Activated CD4-positive, alpha-beta memory T cell treated with anti-CD3 and anti-CD28 coated beads for 36 hours (primary cell): ENCODE results near the gene SLC38A2. TPM values are rescaled to one million over a fixed set of nuclear protein-coding genes. Genes with fewer than 3 reads are reported as not detected.

Experiments
- CTCF ChIA-PET: fragments of 350-600 bp; sonication (Branson Sonifier 250); formaldehyde crosslinking; loops from one replicate; lab custom pipeline; 2021; ENCODE audit warnings: antibody characterized with exemption, inconsistent platforms; lab: Charles Lee
- POLR2A ChIA-PET: fragments of 350-600 bp; sonication (Branson Sonifier 250); formaldehyde crosslinking; loops from one replicate; lab custom pipeline; 2021; ENCODE audit warnings: antibody characterized with exemption; lab: Charles Lee
- DNase-seq: peaks from one replicate; pipeline ENCODE4 v3.0.0-alpha.2; 2020
- H3K27ac Mint-ChIP-seq: one replicate; pipeline ENCODE4 v1.8.0; 2021; ENCODE audit warnings: mixed read lengths
- H3K27me3 Mint-ChIP-seq: one replicate; pipeline ENCODE4 v1.8.0; 2021; ENCODE audit warnings: mixed read lengths
- H3K36me3 Mint-ChIP-seq: one replicate; pipeline ENCODE4 v1.8.0; 2021; ENCODE audit warnings: mixed read lengths
- H3K4me1 Mint-ChIP-seq: one replicate; pipeline ENCODE4 v1.8.0; 2021; ENCODE audit warnings: low read depth, mixed read lengths
- H3K4me3 Mint-ChIP-seq: one replicate; pipeline ENCODE4 v1.8.0; 2021; ENCODE audit warnings: mild to moderate bottlenecking, mixed read lengths
- H3K9me3 Mint-ChIP-seq: one replicate; pipeline ENCODE4 v1.8.0; 2021; ENCODE audit warnings: mixed read lengths
- intact Hi-C: fragments of 100-400 bp; cut with micrococcal nuclease; formaldehyde crosslinking; loops from one replicate; pipeline ENCODE4 v1.15.1; 2023
- total RNA-seq, 2 experiments: library from RNA; stranded (reverse); gene quantifications; one replicate each; pipeline ENCODE4 v1.2.3, GENCODE V29; 2021

Gene SLC38A2
- total RNA-seq, 2 experiments from 2014 or later, result 173 to 187 TPM

- intact Hi-C loops, result no loop called here
- peaks cover 39% of the 10 kb centered on the region for H3K4me1 Mint-ChIP-seq
- H3K27ac Mint-ChIP-seq, result no peak overlapping the region
- no peak for DNase-seq
- H3K4me3 Mint-ChIP-seq, result no peak overlapping the region
- ChIA-PET POLR2A (interaction anchor here (1.5 to 3.1 kb wide), 2 partner anchors 9 to 13 kb away, joined by 8 to 13 read pairs; no protein-coding TSS in a partner anchor), CTCF (no interaction called here)
- H3K9me3 Mint-ChIP-seq, result no peaks in the 10 kb centered on the region
- H3K27me3 Mint-ChIP-seq, result no peaks in the 10 kb centered on the region
- peaks cover 42% of the 10 kb centered on the region for H3K36me3 Mint-ChIP-seq
Measured at GRCh38 chr12:46358325-46358700, 14.3 kb downstream of the SLC38A2 start.

- Mint-ChIP-seq H3K27me3 (no peaks in the 10 kb centered on the region), H3K27ac (no peak overlapping the region), H3K4me3 (no peak overlapping the region), H3K36me3 (peaks cover 35% of the 10 kb centered on the region), H3K9me3 (no peaks in the 10 kb centered on the region), H3K4me1 (peaks cover 32% of the 10 kb centered on the region)
- no peak for DNase-seq
- ChIA-PET CTCF (interaction anchor here (0.9 to 2.5 kb wide), 3 partner anchors 232 to 626 kb away, joined by 3 to 8 read pairs (median 3); no protein-coding TSS in a partner anchor), POLR2A (interaction anchor here (1.2 to 3.1 kb wide), 2 partner anchors 8 to 13 kb away, joined by 11 to 13 read pairs; no protein-coding TSS in a partner anchor)
- intact Hi-C loops, result no loop called here
Measured at GRCh38 chr12:46357438-46358324, 14.9 kb downstream of the SLC38A2 start.

GRCh38 chr12:46356655-46357437 is 15.7 kb downstream of the SLC38A2 start:
- no peak for DNase-seq

GRCh38 chr12:46354802-46355199 is 17.8 kb downstream of the SLC38A2 start:
- Mint-ChIP-seq H3K36me3 (peaks cover 12% of the 10 kb centered on the region), H3K27ac (no peak overlapping the region), H3K4me3 (no peak overlapping the region), H3K4me1 (peaks cover 13% of the 10 kb centered on the region), H3K27me3 (no peaks in the 10 kb centered on the region), H3K9me3 (no peaks in the 10 kb centered on the region)
- ChIA-PET CTCF (interaction anchor here (0.7 to 2.2 kb wide), 2 partner anchors 321 to 629 kb away, joined by 3 to 5 read pairs; no protein-coding TSS in a partner anchor), POLR2A (no interaction called here)
- DNase-seq, result no peak
- intact Hi-C loops, result no loop called here

More at GRCh38 chr12:46356655-46357437, 15.7 kb downstream of the SLC38A2 start:
- Mint-ChIP-seq H3K4me1 (peaks cover 26% of the 10 kb centered on the region), H3K36me3 (peaks cover 29% of the 10 kb centered on the region), H3K9me3 (no peaks in the 10 kb centered on the region), H3K27me3 (no peaks in the 10 kb centered on the region), H3K4me3 (no peak overlapping the region), H3K27ac (no peak overlapping the region)
- ChIA-PET POLR2A (interaction anchor here (0.9 to 3.1 kb wide), 3 partner anchors 9 to 196 kb away, joined by 3 to 13 read pairs (median 11); no protein-coding TSS in a partner anchor), CTCF (interaction anchor here (0.8 to 2.5 kb wide), 4 partner anchors 213 to 627 kb away, joined by 3 to 8 read pairs (median 3); no protein-coding TSS in a partner anchor)
- intact Hi-C loops, result no loop called here

- DNase-seq, result no peak
- Mint-ChIP-seq H3K36me3 (peaks cover 7% of the 10 kb centered on the region), H3K27me3 (no peaks in the 10 kb centered on the region), H3K4me3 (no peak overlapping the region), H3K9me3 (no peaks in the 10 kb centered on the region), H3K4me1 (peaks cover 16% of the 10 kb centered on the region), H3K27ac (no peak overlapping the region)
- CTCF ChIA-PET, result interaction anchor here (0.7 to 2.2 kb wide), 7 partner anchors 13 to 630 kb away, joined by 3 to 5 read pairs (median 3); no protein-coding TSS in a partner anchor
- POLR2A ChIA-PET, result no interaction called here
- intact Hi-C loops, result no loop called here
Measured at GRCh38 chr12:46354111-46354801, 18.3 kb downstream of the SLC38A2 start.

- ChIA-PET POLR2A (interaction anchor here (0.7 kb wide), 1 partner anchor 96 kb away, joined by 3 read pairs; no protein-coding TSS in a partner anchor), CTCF (interaction anchor here (1.0 kb wide), 1 partner anchor 227 kb away, joined by 3 read pairs; no protein-coding TSS in a partner anchor)
- Mint-ChIP-seq H3K9me3 (no peaks in the 10 kb centered on the region), H3K4me1 (peaks cover 18% of the 10 kb centered on the region), H3K36me3 (no peaks in the 10 kb centered on the region), H3K4me3 (no peak overlapping the region), H3K27me3 (no peaks in the 10 kb centered on the region), H3K27ac (no peak overlapping the region)
- DNase-seq, result no peak
- intact Hi-C loops, result no loop called here
Measured at GRCh38 chr12:46351886-46352650, 20.5 kb downstream of the SLC38A2 start.

- no peak for DNase-seq
- no peaks in the 10 kb centered on the region for H3K9me3 Mint-ChIP-seq
- H3K36me3 Mint-ChIP-seq, result no peaks in the 10 kb centered on the region
- H3K27ac Mint-ChIP-seq, result no peak overlapping the region
- intact Hi-C loops, result no loop called here
- H3K4me1 Mint-ChIP-seq, result peaks cover 18% of the 10 kb centered on the region
- ChIA-PET CTCF (interaction anchor here (1.0 kb wide), 1 partner anchor 226 kb away, joined by 3 read pairs; no protein-coding TSS in a partner anchor), POLR2A (no interaction called here)
- no peak overlapping the region for H3K4me3 Mint-ChIP-seq
- H3K27me3 Mint-ChIP-seq, result no peaks in the 10 kb centered on the region
Measured at GRCh38 chr12:46351138-46351537, 21.4 kb downstream of the SLC38A2 start.

- H3K36me3 Mint-ChIP-seq, result no peaks in the 10 kb centered on the region
- CTCF ChIA-PET, result no interaction called here
- intact Hi-C loops, result no loop called here
- DNase-seq, result no peak
- no peak overlapping the region for H3K4me3 Mint-ChIP-seq
- H3K27me3 Mint-ChIP-seq, result no peaks in the 10 kb centered on the region
- no peaks in the 10 kb centered on the region for H3K9me3 Mint-ChIP-seq
- peaks cover 11% of the 10 kb centered on the region for H3K4me1 Mint-ChIP-seq
- POLR2A ChIA-PET, result no interaction called here
- H3K27ac Mint-ChIP-seq, result no peak overlapping the region
Measured at GRCh38 chr12:46349253-46349652, 23.3 kb downstream of the SLC38A2 start.

- CTCF ChIA-PET, result interaction anchor here (0.6 to 2.0 kb wide), 4 partner anchors 218 to 676 kb away, joined by 3 to 6 read pairs (median 4); no protein-coding TSS in a partner anchor
- Mint-ChIP-seq H3K36me3 (no peaks in the 10 kb centered on the region), H3K9me3 (no peaks in the 10 kb centered on the region), H3K27ac (no peak overlapping the region), H3K4me1 (no peaks in the 10 kb centered on the region), H3K27me3 (peaks cover 8% of the 10 kb centered on the region), H3K4me3 (no peak overlapping the region)
- intact Hi-C loops, result loop anchor here (5.0 kb wide), 2 partner anchors 319 to 334 kb away; no protein-coding TSS in a partner anchor
- POLR2A ChIA-PET, result no interaction called here
- no peak for DNase-seq
Measured at GRCh38 chr12:46343118-46343852, 29.3 kb downstream of the SLC38A2 start.

- peak; percentile 22 for DNase-seq
- CTCF ChIA-PET, result interaction anchor here (0.6 to 2.0 kb wide), 4 partner anchors 217 to 677 kb away, joined by 3 to 4 read pairs (median 4); no protein-coding TSS in a partner anchor
- Mint-ChIP-seq H3K4me1 (no peaks in the 10 kb centered on the region), H3K36me3 (no peaks in the 10 kb centered on the region), H3K27ac (no peak overlapping the region), H3K4me3 (no peak overlapping the region), H3K27me3 (peaks cover 8% of the 10 kb centered on the region), H3K9me3 (no peaks in the 10 kb centered on the region)
- intact Hi-C loops, result loop anchor here (5.0 kb wide), 2 partner anchors 320 to 335 kb away; no protein-coding TSS in a partner anchor
- POLR2A ChIA-PET, result no interaction called here
Measured at GRCh38 chr12:46342562-46343033, 30.0 kb downstream of the SLC38A2 start.
